Activated T-cell treated with anti-CD3 and anti-CD28 coated beads for 4 hours (primary cell): ENCODE data around the gene GIPC2.
"Not testable (repeated sequence)": the region's sequence is repeated elsewhere in the genome, so short reads cannot be mapped to it uniquely, and the experiment has no call there.

Experiments
- DNase-seq: peaks from one replicate; pipeline ENCODE4 v3.0.0-alpha.2; 2020

Gene GIPC2

GRCh38 chr1:78070758-78071157 lies 25.0 kb downstream of the GIPC2 start:
- DNase-seq: no peak

DNA sequence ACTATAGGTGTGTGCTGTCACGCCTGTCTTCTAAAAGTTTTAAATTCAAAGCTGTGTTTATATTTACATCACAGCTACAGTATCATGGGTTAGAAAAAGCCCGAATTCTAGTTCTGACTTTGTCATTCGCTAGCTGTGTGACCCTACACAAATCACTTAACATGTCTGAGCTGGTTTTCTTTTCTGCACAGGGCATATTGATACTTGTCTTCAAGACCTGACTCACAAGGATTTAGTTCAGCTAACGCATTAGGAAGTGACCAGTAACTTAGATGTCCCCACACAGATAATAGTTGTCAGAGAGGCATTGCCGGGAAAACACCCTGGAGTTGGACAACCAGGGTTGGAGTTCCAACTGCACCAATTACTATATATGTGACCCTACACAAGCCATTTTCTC lies 25.9 kb downstream of the GIPC2 start:
- no peak for DNase-seq

- DNase-seq: no peak
Observed at GRCh38 chr1:78072216-78072615, 26.4 kb downstream of the GIPC2 start.

GRCh38 chr1:78073441-78073840 lies 27.7 kb downstream of the GIPC2 start:
- DNase-seq: no peak

DNA sequence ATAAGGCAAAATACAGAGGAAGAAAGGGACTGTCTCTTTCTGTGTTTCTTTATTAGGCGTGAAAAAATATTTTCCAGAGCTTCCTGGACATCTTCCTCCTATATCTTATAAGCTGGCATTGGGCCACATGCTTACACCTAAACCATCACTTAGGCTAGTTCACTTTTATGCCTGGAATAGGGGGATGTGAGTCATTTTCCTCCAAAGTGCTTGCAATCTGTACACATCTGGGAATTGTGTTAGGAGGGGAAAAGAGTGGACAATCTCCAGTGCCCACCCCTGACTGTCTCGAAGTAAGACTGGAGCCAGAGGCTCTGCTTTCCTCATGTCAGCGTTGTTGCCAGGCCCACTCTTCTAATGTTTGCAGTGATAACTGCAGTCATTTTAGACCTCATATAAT lies 29.9 kb downstream of the GIPC2 start:
- DNase-seq: no peak

DNA sequence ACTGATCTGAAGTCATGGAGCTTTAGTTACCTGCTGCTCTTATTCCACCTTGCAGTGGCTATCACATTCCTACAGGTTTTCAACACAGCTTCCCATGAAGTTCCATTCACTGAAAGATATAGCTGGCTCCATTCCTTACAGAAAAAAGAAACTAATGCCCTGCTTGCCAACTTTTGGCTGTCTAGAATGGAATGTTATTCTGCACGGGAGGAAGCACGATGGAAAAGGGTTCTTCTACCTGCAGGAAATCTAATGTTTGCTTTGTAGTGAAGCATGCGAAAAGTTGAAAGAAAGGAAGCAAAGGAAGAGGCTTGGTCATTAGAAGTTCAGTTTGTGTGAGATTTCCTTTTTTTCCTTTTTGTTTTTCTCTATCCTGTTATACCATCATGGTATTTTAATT lies 32.6 kb downstream of the GIPC2 start:
- no peak for DNase-seq

DNA sequence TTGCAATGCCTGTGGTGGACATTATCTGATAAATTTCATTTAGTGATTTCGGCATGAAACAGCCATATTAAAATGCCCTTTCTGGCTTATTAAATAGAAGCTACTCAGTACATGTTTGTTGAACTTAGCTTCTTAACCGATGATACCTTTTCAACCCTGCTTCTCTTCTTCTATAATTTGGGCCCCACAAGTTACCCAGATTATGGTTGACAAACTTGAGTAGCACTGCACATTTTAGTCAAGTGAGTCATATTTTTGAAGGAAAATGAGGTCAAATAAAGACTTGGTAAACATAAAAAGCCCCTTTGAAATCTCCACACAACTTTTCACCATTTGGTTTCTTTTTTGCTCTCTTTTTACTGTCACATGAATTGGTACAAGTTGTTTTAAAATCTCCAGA lies 33.8 kb downstream of the GIPC2 start:
- no peak for DNase-seq

DNA sequence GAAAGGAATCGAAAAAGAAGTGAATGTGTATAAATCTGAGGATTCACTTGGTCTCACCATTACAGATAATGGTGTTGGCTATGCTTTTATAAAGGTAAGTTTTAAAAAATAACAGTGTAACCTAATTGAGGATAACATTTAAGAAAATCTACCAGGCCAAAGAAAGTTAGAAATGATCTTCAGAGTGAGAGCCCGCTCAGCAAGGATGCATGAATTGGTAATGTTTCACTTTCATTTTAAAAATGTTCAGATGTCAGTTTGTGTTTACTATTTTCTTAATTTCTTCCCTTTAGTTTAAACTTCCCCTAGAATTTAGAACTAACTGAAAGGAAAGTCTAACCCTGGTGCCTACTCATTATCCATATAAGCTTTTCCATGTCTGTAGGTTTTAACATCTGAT lies 35.0 kb downstream of the GIPC2 start:
- no peak for DNase-seq

DNA sequence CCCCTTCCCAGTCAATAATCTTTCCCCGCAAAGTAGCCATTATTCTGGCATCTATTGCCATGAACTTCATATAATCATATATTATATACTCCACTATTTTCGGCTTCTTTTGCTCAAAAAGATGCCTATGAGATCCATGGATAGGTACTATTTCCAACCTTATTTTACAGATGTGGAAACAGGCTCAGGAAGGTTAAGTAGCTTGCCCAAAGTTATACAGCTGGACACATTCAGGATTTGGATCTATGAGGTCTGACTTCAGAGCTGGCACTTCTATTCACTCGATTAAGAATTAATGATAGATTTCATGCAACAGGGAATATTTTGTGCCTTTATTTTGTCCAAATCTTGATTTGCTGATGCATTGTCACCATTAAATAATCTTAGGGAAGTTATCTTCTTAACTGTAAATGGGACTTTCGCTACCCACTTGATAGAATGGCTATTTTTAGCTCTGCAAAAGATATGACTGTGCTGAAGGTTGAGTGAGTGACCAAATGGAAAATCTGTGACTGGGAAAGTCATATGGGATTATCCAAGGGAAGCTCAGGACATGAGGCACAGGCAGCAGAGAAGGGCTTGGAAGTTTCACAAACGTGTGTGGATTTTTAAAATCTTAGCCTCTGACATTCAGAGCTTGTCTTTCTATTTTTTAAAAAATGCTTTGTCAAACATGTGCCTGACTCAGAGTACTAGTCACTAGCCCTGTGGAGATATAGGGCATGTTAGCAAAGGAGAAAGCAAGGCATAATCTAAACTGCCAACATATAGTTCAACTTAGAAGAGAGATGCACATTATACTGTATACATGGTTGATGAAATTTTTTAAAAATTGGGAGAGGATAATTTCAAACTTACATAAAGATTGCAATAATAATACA lies 36.5 kb downstream of the GIPC2 start:
- DNase-seq: no peak

- DNase-seq: not testable (repeated sequence)
Observed at GRCh38 chr1:78084639-78085038, 38.9 kb downstream of the GIPC2 start.

DNA sequence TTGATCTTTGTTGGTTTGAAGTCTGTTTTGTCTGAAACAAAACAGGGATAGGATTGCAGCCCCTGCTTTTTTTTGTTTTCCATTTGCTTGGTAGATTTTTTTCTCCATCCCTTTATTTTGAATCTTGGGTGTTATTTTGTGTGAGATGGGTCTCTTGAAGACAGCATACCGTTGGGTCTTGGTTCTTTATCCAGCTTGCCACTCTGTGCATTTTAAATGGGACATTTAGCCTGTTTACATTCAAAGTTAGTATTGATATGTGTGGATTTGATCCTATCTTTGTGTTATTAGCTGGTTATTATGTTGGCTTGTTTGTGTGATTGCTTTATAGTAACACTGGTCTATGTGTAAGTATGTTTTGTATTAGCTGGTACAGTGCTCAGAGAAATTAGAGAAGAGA lies 40.9 kb downstream of the GIPC2 start:
- no peak for DNase-seq

- no peak for DNase-seq
Observed at GRCh38 chr1:78088015-78088414, 42.2 kb downstream of the GIPC2 start.

- no peak for DNase-seq
Observed at GRCh38 chr1:78088486-78088885, 42.7 kb downstream of the GIPC2 start.

- no peak for DNase-seq
Observed at GRCh38 chr1:78089010-78089409, 43.2 kb downstream of the GIPC2 start.

- no peak for DNase-seq
Observed at GRCh38 chr1:78090472-78091133, 44.8 kb downstream of the GIPC2 start.

- DNase-seq: no peak
Observed at GRCh38 chr1:78091215-78091813, 45.5 kb downstream of the GIPC2 start.

GRCh38 chr1:78091886-78092285 lies 46.1 kb downstream of the GIPC2 start:
- no peak for DNase-seq

DNA sequence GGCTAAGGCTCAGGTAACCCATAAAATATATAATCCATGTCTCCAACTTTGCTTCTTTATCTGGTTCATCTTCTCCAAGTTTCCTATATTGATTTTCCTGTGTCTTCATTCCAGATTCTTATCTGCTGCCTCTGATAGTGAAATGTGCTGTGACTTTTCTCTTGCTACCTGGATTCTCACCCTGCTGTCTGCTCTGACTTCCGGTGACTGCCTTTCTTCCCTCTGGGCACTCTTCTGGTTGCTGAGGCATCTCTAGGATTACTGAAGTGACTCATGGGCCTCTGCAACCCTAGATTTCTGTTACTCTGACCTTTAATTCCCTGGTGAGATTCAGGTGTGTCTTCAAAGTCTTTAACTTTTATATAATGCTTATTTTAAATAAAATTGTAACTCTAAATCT lies 46.9 kb downstream of the GIPC2 start:
- no peak for DNase-seq

DNA sequence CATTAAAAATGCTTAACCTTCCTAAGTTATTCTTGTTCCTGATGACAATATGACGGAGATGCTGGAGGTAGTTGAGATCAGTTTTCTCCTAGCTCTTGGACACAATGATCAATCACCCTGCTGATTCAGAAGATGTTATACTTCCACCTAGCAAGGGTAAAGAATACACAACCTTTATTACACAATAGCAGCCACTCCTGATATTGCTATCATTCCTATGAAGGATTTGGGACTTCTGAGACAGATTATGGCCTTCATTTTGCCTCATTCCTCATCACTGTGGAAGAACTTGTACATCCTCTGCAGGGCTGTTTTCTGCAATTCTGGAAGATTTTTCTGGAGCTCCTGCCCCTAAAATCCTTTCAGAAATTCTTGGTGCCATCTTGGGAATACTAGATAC lies 47.8 kb downstream of the GIPC2 start:
- DNase-seq: no peak

- DNase-seq: no peak
Observed at GRCh38 chr1:78094639-78095038, 48.9 kb downstream of the GIPC2 start.

- DNase-seq: no peak
Observed at GRCh38 chr1:78095593-78095992, 49.8 kb downstream of the GIPC2 start.

- DNase-seq: no peak
Observed at GRCh38 chr1:78096017-78096416, 50.3 kb downstream of the GIPC2 start.

GRCh38 chr1:78096976-78097375 lies 51.2 kb downstream of the GIPC2 start:
- DNase-seq: no peak

DNA sequence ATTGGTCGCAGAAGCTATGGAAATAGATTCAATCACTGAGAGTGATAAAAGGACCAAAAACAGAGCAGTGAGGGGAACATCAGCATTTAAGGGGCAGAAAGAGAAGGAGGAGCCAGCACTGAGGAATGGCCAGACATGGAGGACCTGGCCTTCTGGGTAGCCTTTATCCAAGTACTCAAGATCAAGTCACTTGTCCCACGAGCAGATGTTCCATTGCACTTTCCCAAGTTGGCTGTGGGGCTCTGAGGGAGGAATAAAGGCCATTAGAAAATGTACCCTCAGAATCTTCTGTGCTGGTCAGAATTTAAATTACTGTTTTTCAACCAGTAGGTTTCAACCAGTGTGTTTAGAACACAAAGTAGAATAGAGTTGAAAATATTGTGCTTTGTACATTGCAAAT lies 55.3 kb downstream of the GIPC2 start:
- DNase-seq: no peak
